GM21381 (cell line): ENCODE data around the gene FOXO6.

ENCODE experiments used
- ATAC-seq: cut with Tn5 transposase; IDR thresholded peaks from one replicate; pipeline ENCODE4 v1.9.1; 2021; ENCODE audit warnings: mild to moderate bottlenecking, moderate library complexity; ENCODE audit not compliant: unreplicated experiment

Gene FOXO6

DNA sequence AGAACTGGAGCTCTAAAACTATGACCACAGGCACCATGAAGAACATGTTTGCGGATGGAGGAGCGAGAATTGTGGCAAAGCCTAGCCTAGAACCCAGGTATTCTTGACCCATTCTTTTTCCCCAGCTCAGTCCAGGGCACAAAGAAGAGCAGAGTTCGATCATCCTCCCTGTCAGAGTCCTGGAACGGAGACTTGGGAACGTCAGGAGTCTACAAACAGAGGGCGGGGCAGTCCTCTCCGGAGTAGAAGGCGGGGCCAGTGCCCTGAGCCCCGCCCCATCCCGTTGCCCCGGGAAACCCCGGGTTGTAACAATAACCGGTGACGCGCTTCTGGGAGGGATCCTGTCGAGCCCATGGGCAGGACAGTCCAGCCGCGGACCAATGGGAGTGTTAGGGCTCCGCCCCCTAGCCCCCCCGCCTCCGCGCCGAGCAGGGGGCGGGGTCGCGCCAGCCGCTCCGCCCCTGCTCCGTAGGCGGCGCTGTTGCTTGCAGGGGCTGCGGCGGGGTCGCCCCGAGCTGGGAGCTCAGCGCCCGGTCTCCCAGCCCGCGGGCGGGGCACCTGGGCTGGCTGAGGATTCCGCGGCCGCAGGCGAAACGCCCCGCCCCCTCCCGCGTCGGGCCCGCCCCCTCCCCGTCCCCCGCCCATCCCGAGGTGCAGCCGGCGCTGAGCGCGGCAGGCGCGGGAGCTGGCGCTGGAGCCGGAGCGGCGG lies at the start of gene FOXO6:
Gene FOXO6, plus strand, starts transcription at position 649 of the 709 bp plus-strand sequence.
- peak; percentile 90 for ATAC-seq

DNA sequence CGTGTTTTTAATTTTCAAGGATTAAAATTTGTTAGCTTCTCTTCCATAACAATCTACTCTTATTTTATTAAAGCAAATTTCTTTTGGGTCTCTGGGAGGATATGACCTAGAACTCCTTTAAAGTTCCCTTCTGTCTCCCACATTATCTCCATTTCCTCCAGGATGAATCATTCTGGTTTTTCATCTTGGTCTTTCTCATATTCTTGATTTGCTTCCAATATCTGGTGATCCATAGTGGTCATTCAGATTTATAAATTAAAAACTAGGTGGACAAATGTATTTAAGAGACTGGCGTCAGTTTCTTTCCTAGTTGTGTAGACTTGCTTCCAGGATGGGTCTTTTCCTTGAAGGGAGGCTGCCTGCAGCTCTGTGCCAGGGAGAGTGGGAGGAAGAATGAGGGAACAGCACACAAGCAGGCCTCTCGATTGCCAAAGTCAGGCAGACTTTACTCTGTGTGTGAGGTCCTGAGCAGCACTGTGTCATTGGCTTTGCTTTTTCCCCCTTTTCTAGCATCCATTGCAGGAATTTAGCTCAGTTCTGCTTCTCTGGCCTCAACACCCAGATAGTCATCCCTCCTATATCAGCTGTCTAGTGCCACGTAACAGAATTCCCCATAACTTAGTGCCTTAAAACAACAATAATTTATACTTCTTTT lies 48.1 kb upstream of the FOXO6 start:
- no peak for ATAC-seq

DNA sequence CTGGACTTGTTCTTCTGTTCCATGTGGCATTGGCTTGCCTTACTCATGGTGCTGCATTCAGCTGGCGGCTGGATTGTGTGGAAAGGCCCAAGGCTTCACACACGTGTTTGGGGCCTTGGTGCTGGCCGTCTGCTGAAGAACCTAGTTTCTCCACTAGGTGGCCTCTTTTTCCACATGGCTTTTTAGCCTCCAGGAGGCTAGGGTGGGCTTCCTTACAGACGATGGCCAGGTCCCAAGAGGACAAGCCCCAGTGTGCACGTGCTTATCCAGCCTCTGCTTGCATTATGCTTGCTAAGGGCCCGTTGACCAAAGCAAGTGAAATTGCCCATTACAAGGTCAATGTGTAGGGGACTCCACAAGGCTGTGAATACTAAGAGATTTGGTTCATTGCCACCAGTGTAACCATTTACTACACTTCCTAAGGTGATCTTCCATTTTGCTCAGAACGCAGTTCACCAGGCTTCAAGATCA lies 47.5 kb upstream of the FOXO6 start:
- ATAC-seq: no peak

DNA sequence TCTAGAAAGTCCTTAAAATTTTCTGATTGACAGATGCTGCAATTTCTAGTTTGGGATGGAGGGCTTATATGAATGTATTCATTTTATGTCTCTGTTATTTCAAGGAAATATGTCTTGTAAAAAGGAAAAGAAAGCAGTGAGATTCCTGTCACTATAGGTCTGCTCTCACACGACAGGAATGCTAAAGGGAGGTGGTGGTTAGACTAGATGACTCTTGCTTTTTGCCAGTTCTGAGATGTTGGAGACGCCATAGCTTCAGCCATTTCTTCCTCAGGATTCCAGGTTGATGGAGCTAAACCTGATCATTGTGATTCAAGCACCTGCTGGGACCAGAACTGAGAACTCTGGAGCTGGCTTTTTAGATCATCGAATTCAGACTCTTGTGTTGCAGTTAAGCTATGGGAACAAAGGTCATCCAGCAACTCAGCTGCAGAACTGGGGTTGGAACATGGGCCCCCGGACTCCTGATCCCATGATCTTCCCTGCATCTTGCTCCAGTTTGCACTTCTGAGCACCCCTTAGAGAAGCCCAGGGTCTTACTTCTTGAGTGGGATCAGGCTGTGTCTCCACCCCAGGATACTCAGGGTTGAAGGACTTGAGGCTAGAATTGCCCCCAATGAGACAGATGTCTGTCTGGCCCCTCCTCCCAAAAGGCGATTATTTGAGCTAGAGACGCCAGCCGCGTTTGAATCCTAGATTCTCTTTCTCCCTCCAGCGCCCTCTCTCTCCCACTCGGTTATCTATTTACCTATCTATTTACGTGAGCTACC lies 46.7 kb upstream of the FOXO6 start:
- no peak for ATAC-seq

DNA sequence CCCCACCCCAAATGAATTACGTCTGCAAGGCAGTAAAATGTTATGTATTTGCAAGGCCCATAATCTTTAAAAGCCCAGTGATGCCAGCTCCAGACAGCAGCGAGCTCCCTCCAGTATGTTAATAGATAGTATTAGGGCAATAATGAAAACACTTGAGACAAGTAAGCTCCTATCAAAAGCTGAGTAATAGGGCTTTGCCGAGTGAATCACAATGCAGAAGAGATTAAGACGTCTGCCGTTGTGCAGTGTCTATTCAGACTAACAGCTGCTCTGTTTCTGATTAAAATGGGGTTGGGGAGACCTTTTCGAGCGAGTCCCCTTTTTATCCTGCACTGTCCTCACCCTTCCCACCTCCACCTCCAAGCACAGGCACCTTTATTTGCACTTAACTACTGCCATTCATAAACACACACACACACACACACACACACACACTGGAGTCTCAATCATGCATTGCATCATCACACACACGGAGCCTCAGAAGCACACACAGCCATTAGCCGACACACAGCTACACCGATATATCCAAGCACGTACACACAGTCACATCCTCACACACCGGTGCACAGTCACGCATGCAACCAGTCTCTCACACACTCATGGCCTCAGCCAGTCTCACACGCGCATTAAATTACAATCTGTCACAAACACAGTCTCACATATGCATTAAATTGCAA lies 46.0 kb upstream of the FOXO6 start:
- ATAC-seq: no peak

DNA sequence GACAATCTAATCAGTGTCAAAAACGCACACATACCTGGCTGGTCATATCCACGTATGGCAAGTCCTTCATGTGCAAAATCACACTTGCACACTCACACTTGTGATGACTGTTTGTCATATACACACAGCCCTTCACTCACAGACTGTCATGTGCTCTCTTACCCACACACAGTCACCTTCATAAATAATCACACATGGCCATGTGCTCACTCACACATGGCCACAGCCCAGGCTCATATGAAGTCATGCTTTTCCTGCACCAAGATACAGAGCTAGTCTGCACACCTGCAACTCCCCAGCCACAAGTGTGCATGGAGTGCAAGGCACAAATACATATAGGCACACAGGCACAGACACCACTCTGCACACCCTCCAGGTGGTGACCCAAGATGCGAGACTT lies 45.4 kb upstream of the FOXO6 start:
- ATAC-seq: no peak

DNA sequence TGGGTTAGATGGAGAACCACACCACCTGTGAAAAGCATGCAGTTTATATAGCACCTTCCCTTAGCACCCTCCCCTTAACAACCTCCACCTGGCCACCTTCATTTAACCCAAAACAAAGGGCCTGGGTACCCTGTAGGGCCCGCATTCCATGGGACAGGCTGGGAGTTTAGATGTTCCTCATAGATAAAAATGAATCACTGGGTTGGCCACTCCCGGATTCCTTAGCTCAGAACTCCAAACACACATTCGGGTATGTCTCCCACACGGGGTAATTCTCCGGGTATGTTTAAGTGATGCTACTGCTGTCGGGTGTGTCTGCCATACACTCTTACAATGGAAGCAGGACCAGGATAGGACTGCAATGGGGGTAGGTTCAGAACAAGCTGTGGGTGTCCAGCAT lies 43.9 kb upstream of the FOXO6 start:
- ATAC-seq: no peak

DNA sequence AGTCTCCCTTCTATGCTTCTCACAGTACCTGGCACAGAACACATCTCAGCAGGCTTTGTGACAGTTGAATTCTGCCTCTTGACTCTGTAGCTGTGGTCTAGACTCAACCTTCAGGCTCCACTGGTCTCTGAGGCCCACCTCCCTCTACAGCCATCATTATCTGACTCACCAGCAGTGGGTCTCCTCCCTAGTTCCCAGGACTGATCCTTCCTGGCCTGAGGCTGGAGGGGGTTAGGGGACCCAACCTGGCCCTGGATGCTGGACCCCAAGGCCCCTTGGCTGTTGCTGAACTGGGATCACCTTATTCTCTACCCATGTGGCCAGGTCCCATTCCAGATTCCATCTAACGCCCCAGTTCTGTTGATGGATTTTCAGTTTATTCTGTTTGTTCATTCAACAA lies 43.1 kb upstream of the FOXO6 start:
- ATAC-seq: no peak

DNA sequence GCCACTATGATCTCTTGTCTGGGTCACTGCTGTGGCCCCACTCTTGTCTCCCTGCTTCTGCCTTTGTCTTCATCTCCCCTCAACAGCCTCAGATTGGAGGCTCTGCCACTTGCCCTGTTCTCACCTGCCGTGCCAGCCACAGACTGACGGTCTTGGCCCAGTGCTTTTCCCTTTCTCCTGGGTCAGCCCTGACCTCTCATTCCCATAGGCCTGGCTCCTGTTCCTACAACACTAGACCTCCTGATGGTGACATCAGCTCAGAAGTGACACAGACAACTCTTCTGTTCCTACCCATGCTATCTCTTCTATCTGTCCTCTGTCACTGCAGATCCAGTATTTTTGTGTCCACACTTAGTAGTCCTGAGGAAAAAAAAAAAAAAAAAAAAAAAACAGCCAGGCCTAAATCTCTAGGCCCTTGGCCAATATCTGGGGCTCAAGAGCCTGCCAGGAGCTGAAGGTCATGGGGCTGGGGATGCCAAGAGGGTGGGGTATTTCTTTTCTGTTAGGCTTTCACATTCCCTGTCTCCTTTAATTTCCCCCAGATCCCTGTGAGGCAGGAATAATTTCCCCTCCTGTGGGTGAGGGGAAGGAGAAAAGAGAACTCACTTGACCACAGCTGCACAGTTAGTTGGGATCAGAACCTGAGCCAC lies 42.0 kb upstream of the FOXO6 start:
- no peak for ATAC-seq

DNA sequence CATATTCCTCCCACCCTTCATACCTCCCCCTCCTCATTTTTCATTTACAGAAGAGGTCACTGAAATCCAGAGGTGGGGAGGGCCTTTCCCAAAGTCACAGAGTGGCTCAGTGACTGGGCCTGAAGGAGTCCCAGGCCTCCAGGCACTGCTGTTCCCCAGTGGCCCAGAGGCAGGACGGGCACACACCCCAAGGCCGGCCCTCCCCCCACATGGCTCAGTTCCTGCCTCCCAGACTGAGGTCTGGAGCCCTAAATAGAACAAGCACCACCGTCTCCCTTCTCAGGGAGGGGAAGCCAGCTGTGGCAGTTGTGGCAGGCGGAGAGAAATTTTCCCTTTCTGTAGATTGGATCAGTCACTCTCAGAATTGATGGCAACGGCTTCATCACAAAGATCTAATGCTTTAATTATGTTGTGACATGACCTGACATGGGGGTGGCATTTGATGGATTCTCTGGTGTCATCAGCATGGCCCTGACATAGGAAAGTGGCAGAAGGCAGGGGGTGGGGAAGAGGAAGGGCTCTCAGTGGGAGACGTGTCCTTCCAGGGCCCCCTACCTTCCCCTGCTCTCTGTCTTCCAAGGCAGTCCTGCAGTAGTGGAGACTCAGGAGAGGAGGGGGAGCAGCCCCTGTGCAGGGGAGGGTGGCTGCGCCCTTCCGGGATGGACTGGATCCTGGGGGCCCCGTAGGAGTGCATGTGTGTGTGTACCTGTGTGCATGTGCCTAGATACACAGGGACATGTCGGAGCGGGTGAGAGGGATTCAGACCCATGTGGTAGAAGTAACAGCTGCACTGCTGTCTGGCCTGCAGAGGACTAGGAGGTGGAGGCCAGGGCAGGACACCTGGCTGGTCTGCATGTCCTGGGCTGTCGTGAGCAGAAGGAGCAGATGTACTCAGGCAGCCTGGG lies 41.2 kb upstream of the FOXO6 start:
- ATAC-seq: no peak

DNA sequence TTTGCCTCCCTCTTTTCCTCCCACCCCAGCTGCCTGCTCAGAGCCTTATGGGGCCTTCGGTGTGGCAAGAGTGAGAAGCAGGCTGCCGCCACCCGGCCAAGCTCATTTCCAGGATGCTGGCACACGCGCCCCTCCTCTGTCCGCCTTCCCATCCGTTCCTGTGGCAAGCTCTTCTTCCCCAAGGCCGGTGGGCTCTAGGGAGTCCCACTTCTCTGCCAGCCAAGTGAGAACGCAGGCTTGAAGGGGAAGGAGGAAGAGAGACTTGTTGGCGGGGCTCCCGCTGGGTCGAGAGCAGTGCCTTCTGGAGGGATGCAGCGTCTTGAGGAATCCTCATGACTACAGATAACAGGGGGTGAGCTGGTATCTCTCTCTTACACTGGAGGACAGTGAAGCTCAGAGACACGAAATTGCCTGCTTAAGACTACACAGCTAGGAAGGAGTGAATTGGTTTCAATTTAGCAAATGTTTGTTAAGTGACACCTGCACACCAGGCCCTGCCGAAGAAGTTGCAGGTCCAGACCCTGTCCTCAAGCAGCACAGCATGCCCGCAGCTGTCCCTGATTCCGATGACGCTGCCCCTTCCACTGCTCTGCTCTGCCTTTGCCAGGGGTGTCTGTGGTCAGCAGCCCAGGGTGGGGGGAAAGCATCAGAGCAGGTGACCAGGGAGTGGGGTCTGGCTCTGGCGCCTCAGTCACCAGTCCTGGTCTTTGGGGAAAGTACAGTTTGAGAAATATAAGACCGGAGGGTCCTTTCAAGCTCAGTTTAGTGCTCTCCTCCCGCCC lies 40.1 kb upstream of the FOXO6 start:
- no peak for ATAC-seq

DNA sequence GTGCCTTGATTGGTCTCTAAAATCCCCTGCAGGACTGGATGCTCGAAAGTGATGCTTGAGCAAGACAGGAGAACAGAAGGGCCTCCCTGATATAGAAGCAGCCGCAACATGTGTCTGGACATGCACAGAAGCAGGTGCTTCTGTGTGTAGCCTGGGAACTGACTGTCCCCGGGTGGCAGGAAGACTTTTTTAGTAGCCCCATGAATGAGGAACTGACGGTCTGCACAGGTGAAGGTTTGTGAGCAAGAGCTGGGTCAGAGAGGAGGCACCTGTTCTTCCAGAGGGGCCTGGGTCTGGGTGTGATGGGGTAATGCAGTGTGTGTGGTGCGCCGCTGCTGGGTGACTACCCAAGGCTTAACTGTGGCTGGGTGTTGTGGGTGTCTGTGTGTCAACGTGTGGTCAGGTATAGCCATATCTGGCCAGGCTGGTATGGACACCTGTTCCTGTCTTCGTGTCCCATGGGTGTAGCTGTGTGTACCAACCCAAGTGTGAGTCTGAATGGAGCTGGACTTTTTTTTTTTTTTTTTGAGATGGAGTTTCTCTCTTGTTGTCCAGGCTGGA lies 39.1 kb upstream of the FOXO6 start:
- no peak for ATAC-seq

DNA sequence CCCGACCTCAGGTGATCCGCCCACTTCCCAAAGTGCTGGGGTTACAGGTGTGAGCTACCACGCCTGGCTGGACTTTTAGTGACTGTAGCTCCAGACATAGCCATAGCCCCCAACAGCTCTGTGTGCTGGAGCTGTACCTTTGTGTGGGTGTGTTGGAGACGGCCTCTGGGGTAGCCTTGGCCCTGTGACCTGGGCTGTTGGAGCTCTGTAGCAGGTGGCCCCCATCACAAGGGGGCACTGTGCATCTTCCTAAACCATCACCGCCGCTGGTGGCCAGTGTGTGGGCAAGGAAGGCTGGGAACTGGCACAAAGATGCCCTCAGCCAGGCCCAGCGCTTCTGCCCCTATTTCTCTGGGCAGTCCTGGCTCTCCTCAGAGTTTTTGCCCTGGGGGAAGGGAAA lies 38.4 kb upstream of the FOXO6 start:
- ATAC-seq: no peak

DNA sequence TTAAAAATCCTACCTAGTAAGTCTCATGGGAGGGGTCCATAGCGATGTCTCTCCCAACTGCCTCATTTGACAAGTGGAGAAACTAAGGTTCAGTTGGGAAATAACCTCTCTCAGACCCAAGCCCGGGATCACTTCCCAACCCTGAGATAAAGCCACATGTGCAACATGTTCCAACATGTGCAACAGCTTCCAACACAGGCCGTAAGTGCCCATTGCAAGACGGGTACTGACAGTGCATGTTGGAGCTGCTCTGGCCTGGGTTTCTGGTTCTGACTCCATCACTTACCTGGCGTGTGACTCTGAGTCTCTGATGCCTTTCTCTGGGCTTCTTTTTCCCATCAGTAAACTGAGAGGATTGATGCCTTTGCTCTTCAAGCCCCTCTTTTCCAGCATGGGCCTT lies 38.0 kb upstream of the FOXO6 start:
- no peak for ATAC-seq

DNA sequence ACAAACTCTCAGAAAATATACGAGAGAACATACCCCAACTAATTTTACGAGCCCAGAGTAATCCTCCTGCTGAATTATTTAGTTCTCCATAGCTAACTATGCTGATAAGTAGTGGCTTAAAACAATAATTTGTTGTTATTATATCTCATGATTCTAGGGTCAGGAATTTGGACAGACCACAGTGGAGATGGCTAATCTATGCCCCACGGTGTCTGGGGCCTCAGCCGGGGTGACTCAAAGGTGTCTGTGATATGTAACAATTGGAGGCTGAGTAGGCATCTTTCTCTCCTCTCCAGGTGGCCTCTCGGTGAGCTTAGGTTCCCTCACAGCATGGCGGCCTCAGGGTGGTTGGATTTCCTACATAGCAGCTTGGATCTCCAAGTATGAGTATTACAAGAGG lies 35.4 kb upstream of the FOXO6 start:
- ATAC-seq: no peak

DNA sequence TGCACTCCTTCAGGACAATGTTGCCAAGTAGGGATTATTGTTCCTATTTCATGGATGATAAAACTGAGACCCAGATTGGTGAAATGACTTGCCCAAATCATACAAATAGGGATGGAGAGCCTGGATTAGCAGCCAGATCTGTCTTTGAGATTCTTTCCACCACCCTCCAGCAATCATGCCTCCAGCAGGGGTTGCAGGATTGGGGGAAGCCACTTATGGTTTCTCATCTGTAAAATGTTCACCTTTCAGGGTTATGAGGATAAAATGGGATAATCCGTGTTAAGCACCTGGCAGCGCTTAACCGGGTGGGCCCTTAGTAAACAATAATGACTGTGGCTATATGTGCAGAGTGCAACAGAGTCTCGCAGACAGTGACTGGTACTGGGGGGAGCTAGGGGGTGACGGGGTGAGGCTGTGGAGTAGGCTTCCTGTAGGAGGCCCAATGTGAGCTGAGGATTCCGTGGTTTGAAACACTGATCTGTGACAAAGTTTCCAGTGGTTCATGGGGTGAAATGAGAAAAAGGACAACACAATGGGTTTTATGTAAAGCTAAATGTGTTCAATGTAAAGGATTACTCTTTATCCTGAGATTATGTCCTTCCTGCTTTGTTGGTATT lies 33.7 kb upstream of the FOXO6 start:
- no peak for ATAC-seq

DNA sequence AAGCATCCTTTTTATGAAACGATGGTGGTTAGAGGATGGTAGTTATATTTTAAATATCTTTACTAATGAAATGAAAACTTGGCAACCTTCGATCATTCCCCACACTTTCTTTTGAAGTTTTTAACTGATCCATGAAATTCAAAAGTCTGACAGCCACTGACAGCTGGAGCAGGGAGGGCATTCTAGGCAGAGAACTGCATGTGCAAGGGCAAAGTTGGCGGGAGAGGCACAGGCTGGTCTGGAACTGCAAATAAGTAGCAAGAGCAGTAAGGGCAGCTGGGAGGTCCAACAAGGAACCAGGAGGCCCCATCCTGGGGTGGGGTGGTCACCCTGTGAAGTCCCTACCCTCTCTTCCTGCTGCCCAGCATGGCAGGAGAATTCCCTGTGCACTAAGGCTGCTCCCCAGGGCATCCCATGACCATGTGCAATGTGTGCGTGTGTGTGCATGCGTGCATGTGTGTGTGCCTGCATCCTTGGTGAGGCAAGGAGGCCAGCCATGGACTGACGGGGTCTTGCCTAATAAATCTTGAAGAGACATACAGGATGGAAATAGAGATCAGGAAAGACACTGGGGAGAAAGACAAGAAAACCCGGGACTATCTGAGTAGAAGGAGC lies 33.1 kb upstream of the FOXO6 start:
- no peak for ATAC-seq
